Gastrocnemius medialis (tissue), 4 donors: ENCODE data around the gene MARCHF9. TPM values are rescaled to one million over a fixed set of nuclear protein-coding genes. Genes with fewer than 3 reads are reported as not detected.
A peak's percentile ranks its signal among the peaks of the same experiment; 100 is the strongest.

Source experiments
- ATAC-seq, 2 donors: fragments of 150-250 bp; one replicate each; pipeline ENCODE4 v1.9.1; 2016
- DNase-seq, 2 donors: peaks; one replicate each; pipeline ENCODE4 v3.0.0-alpha.2; 2019
- H3K27ac ChIP-seq, 4 donors: fragments of 200-600 bp; sonication (generic); 1 replicate in 1 of 4; 2 replicates in 3 of 4; pipeline ENCODE4 v1.5.1; 2016 to 2018; ENCODE audit warnings: mild to moderate bottlenecking in 2 of 4, moderate library complexity in 1 of 4
- H3K27me3 ChIP-seq, 3 donors: fragments of 200-600 bp; sonication (generic) in 2 of 3; 1 replicate in 1 of 3; 2 replicates in 2 of 3; pipeline versions ENCODE4 v1.5.1 to v1.6.0; 2016 to 2019; ENCODE audit warnings: mild to moderate bottlenecking in 1 of 3, moderate library complexity in 1 of 3
- H3K36me3 ChIP-seq, 2 donors: fragments of 200-600 bp; sonication (generic) in 1 of 2; one replicate each; pipeline ENCODE4 v1.5.1; 2017 to 2018
- H3K4me1 ChIP-seq, 2 donors: fragments of 200-600 bp; sonication (generic) in 1 of 2; one replicate each; pipeline ENCODE4 v1.5.1; 2016 to 2017; ENCODE audit warnings: mild to moderate bottlenecking in 2 of 2
- H3K4me3 ChIP-seq, 4 donors: fragments of 200-600 bp; sonication (generic) in 3 of 4; 1 replicate in 1 of 4; 2 replicates in 3 of 4; pipeline ENCODE4 v1.5.1; 2016 to 2019; ENCODE audit warnings: mild to moderate bottlenecking in 2 of 4
- H3K9me3 ChIP-seq, 3 donors: fragments of 200-600 bp; sonication (generic) in 2 of 3; 1 replicate in 1 of 3; 2 replicates in 2 of 3; pipeline ENCODE4 v1.5.1; 2016 to 2019
- POLR2A ChIP-seq, 2 donors: fragments of 450-650 bp; IDR thresholded peaks; one replicate each; pipeline ENCODE4 v1.6.1; 2017; ENCODE audit warnings: antibody characterized with exemption in 2 of 2, mild to moderate bottlenecking in 2 of 2, moderate library complexity in 2 of 2
- in situ Hi-C, 4 donors: fragments of 200-750 bp; cut with MboI; loops; one replicate each; pipeline versions ENCODE4 v1.15.0 to v1.8.0; 2017; ENCODE audit warnings: low sequenced_read_pairs in 4 of 4
- intact Hi-C: fragments of 100-400 bp; cut with DNase I; formaldehyde crosslinking; loops from one replicate; pipeline ENCODE4 v1.15.1; 2023; ENCODE audit warnings: low total_unique reads
- total RNA-seq, 4 donors: library from RNA; depleted of rRNA; stranded (reverse); fragments of >200 nt; gene quantifications; one replicate each; pipeline versions ENCODE4 v1.1.0 to v1.2.3, GENCODE V29; 2016
- TF ChIP-seq, protein P1 (sequence below), 5 experiments: fragments of 450-650 bp in 3 of 5; fragments of 200-600 bp in 2 of 5; sonication (generic) in 2 of 5; IDR thresholded peaks in 4 of 5; conservative IDR thresholded peaks in 1 of 5; 1 replicate in 4 of 5; 2 replicates in 1 of 5; pipeline ENCODE4 v1.5.1; 2016 to 2019; ENCODE audit warnings: antibody characterized with exemption in 5 of 5, mild to moderate bottlenecking in 3 of 5, moderate library complexity in 3 of 5

MARCHF9 gene
- total RNA-seq, 4 donors from 2014 or later, result 4.8 to 11.3 (median 7.9) TPM

DNA sequence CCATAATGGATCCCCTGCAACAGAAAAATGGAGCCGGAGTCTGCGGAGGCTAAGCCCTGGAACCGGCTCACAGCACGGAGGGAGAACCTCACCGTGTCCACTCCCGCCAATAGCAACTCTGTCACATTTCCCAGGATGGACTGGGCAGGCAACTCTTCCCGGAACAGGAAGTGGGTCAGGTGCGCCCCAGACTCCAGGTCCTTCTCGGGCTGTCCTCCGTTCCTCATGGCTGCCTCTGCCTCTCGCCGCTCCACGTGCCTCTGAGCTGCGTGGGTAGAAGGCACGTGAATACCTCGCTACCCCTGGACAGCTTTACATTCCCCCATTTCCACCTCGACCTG is 9.7 kb downstream of the MARCHF9 start:
- peaks cover 0 to 21% of the 10 kb centered on the region in 2 donors for H3K36me3 ChIP-seq
- no peak overlapping the region for H3K27ac ChIP-seq
- ATAC-seq (no peak), DNase-seq (no peak)
- TF ChIP-seq POLR2A (IDR thresholded peaks at IDR 0.05), result no peak
- TF ChIP-seq, protein P1, sequence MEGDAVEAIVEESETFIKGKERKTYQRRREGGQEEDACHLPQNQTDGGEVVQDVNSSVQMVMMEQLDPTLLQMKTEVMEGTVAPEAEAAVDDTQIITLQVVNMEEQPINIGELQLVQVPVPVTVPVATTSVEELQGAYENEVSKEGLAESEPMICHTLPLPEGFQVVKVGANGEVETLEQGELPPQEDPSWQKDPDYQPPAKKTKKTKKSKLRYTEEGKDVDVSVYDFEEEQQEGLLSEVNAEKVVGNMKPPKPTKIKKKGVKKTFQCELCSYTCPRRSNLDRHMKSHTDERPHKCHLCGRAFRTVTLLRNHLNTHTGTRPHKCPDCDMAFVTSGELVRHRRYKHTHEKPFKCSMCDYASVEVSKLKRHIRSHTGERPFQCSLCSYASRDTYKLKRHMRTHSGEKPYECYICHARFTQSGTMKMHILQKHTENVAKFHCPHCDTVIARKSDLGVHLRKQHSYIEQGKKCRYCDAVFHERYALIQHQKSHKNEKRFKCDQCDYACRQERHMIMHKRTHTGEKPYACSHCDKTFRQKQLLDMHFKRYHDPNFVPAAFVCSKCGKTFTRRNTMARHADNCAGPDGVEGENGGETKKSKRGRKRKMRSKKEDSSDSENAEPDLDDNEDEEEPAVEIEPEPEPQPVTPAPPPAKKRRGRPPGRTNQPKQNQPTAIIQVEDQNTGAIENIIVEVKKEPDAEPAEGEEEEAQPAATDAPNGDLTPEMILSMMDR (IDR thresholded peaks at IDR 0.05 in 4 of 5, conservative IDR thresholded peaks at IDR 0.05 in 1 of 5), result no peak
- no peaks in the 10 kb centered on the region for H3K9me3 ChIP-seq
- peaks cover 46 to 57% (median 52%) of the 10 kb centered on the region in 3 donors for H3K27me3 ChIP-seq
- in situ Hi-C loops, result no loop called here
- H3K4me3 ChIP-seq, result peak overlapping the region; percentile 26 to 52 (median 42)
- H3K4me1 ChIP-seq, result peaks cover 16 to 22% of the 10 kb centered on the region in 2 donors
- intact Hi-C loops, result no loop called here

DNA sequence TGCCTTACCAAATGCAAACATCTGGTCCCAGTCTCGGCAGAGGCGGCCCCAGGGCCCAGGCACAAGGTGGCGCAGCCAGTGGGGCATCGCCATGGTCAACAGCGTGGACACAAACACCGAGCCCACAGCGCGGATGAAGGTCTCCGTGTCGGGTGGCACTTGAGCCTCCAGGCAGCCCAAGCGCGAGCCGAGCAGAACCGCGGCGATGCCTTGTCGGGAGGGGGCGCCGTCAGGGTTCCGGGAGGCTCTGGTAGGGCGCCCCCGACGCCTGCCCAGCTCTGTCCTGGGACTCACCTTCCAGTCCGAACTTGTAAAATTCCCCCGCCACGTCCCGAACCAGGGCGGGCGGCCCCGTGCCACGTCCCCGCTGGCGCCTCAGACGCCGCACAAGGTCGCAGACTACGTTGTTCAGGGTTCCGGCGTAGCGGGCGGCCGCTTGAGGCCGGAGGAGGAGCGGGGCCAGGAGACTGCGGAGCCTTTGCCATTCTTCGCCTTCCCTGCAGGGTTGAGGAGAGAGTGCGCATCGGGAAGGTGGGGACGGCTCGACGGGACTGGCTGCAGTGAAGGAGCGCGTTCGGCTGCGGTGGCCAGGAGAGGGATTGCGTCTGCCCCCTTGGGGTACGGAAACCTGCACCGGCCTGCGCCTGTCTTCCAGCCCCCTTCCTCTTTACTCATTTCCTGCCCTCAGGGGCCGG is 10.2 kb downstream of the MARCHF9 start:
- DNase-seq (no peak), ATAC-seq (no peak)
- no peak for TF ChIP-seq POLR2A (IDR thresholded peaks at IDR 0.05)
- TF ChIP-seq, protein P1 (IDR thresholded peaks at IDR 0.05 in 4 of 5, conservative IDR thresholded peaks at IDR 0.05 in 1 of 5), result peak in 2 of 5 experiments; percentile 8 to 25
- Histone ChIP-seq H3K27ac (no peak overlapping the region), H3K27me3 (peaks cover 46 to 57% (median 52%) of the 10 kb centered on the region in 3 donors), H3K36me3 (peaks cover 0 to 26% of the 10 kb centered on the region in 2 donors), H3K4me3 (peak overlapping the region; percentile 26 to 52 (median 42)), H3K9me3 (no peaks in the 10 kb centered on the region), H3K4me1 (peaks cover 16 to 22% of the 10 kb centered on the region in 2 donors)
- intact Hi-C loops, result no loop called here
- in situ Hi-C loops, result no loop called here

DNA sequence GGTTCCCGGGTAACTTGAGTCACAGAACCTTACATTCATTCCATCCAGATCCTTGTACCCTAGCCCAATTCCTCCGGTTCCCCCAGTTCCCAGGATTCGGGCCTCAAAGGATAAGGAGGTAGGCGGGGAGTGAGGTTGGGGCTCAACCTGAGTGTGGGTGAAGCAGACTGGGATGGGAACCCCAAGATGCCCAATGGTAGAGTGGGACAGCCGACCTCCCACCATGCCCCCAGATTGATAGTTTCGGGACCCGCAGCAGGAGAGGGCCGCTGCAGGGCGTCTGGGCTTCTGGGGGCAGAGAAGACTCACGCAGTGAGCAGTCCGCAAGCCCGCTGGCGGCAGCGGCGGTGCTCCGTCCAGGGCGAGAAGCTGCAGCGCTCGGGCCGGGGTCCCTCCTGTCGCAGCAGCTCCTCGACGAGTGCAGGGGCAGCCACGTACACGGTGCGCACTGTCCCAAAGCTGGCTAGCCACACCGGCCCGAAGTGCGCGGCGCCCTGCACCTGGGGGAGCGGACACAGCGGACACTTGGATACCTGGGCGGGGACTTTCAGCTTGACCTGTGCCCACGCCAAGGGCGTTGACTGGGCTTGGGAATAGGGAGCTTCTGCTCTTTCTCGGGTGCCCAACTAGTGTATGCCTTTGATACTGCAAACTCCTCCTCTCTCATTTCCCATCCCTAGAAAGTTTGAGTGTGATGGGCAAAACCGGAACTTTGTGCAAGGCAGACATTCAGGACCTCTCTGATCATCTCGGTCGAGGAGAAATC is 11.0 kb downstream of the MARCHF9 start:
- H3K9me3 ChIP-seq, result no peaks in the 10 kb centered on the region
- H3K36me3 ChIP-seq, result peaks cover 0 to 32% of the 10 kb centered on the region in 2 donors
- no peak overlapping the region for H3K27ac ChIP-seq
- DNase-seq (no peak), ATAC-seq (no peak)
- peak overlapping the region; percentile 13 to 52 (median 42) for H3K4me3 ChIP-seq
- in situ Hi-C loops (no loop called here), intact Hi-C loops (no loop called here)
- peaks cover 17 to 24% of the 10 kb centered on the region in 2 donors for H3K4me1 ChIP-seq
- peaks cover 46 to 57% (median 52%) of the 10 kb centered on the region in 3 donors for H3K27me3 ChIP-seq
- no peak for TF ChIP-seq POLR2A (IDR thresholded peaks at IDR 0.05)
- TF ChIP-seq, protein P1 (IDR thresholded peaks at IDR 0.05 in 4 of 5, conservative IDR thresholded peaks at IDR 0.05 in 1 of 5), result no peak

DNA sequence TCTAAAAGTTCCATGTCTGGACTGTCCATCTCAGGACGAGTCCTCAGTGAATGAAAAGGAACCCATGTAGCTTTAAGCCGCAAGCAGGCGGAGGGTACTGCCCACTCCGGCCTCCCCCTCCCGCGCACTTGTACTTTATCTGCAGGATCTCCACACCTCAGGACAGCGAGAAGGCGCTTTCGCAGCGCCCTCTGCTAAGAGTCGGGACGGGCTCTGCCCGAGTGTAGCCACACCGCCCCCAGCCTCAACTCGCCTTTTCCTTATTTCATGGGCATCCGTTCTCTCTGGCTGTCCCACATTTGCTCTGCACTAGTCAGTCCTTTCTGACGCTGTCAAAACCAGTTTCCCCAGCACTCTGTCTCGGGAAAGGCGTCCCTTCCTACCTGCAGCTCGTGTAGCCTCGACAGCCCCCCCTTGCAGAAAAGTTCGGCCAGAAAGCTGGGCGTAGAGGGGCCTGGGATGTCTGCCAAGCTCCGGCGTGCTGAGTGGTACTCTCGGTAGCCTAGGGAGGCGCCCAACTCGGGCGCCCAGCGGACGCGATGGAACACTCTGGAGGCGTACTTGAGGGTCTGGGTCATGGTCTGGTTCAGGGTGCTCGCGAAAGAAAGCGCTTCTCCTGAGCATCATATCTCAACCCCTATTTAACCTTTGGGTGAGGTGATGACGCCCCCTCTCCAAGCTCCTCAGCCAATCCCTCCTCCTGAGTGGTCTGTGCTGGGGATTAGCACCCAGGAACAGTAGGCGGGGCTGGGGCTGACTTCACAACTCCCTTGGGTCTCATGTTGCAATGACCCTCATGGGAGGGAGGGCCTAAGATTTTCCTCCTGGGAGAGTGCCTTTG is 11.8 kb downstream of the MARCHF9 start, which contains the start of gene CYP27B1:
TSS of gene CYP27B1 (minus strand) at position 615 of the 841 bp plus-strand sequence. CDS start at position 578, 37 bp downstream.
- Histone ChIP-seq H3K36me3 (peaks cover 0 to 33% of the 10 kb centered on the region in 2 donors), H3K4me3 (peak within 1 kb of the TSS; percentile 12 to 42 (median 24)), H3K27ac (no peak within 1 kb of the TSS), H3K27me3 (peaks cover 46 to 52% (median 50%) of the 10 kb centered on the region in 3 donors), H3K9me3 (no peaks in the 10 kb centered on the region), H3K4me1 (peaks cover 24 to 32% of the 10 kb centered on the region in 2 donors)
- in situ Hi-C loops, result no loop called here
- intact Hi-C loops, result no loop called here
- ATAC-seq (no peak), DNase-seq (no peak)
- TF ChIP-seq POLR2A (IDR thresholded peaks at IDR 0.05), result no peak
- TF ChIP-seq, protein P1 (IDR thresholded peaks at IDR 0.05 in 4 of 5, conservative IDR thresholded peaks at IDR 0.05 in 1 of 5), result no peak
